GM21423 (cell line): Measurements from ENCODE around the gene KCTD1.
A peak's percentile ranks its signal among the peaks of the same experiment; 100 is the strongest.

Experiments used
- ATAC-seq: cut with Tn5 transposase; IDR thresholded peaks from one replicate; pipeline ENCODE4 v1.9.1; 2021; ENCODE audit warnings: mild to moderate bottlenecking, moderate library complexity; ENCODE audit not compliant: unreplicated experiment

KCTD1 gene

GRCh38 chr18:26487437-26487836 lies 60.9 kb downstream of the KCTD1 start:
- peak; percentile 87 for ATAC-seq

- ATAC-seq: no peak
Measured at GRCh38 chr18:26483633-26484032, 64.7 kb downstream of the KCTD1 start.

- no peak for ATAC-seq
Measured at GRCh38 chr18:26482569-26482968, 65.8 kb downstream of the KCTD1 start.

GRCh38 chr18:26480897-26481795 lies 67.2 kb downstream of the KCTD1 start:
- ATAC-seq: no peak

- no peak for ATAC-seq
Measured at GRCh38 chr18:26479681-26480079, 68.7 kb downstream of the KCTD1 start.

GRCh38 chr18:26479065-26479680 lies 69.2 kb downstream of the KCTD1 start:
- ATAC-seq: no peak

- no peak for ATAC-seq
Measured at GRCh38 chr18:26477828-26478466, 70.4 kb downstream of the KCTD1 start.

GRCh38 chr18:26476697-26477096 lies 71.7 kb downstream of the KCTD1 start:
- ATAC-seq: no peak

- ATAC-seq: no peak
Measured at GRCh38 chr18:26474542-26474941, 73.8 kb downstream of the KCTD1 start.

- no peak for ATAC-seq
Measured at GRCh38 chr18:26473672-26474071, 74.7 kb downstream of the KCTD1 start.

GRCh38 chr18:26471826-26472225 lies 76.5 kb downstream of the KCTD1 start:
- ATAC-seq: no peak

- ATAC-seq: no peak
Measured at GRCh38 chr18:26471027-26471426, 77.3 kb downstream of the KCTD1 start.

- ATAC-seq: peak; percentile 81
Measured at GRCh38 chr18:26470011-26470637, 78.2 kb downstream of the KCTD1 start.

- ATAC-seq: peak; percentile 58
Measured at GRCh38 chr18:26468931-26469340, 79.4 kb downstream of the KCTD1 start.

GRCh38 chr18:26466026-26466425 lies 82.3 kb downstream of the KCTD1 start:
- ATAC-seq: no peak

- ATAC-seq: no peak
Measured at GRCh38 chr18:26465431-26465830, 82.9 kb downstream of the KCTD1 start.

GRCh38 chr18:26464128-26465011 lies 84.0 kb downstream of the KCTD1 start:
- no peak for ATAC-seq

- no peak for ATAC-seq
Measured at GRCh38 chr18:26462355-26462754, 86.0 kb downstream of the KCTD1 start.

- no peak for ATAC-seq
Measured at GRCh38 chr18:26461405-26461804, 86.9 kb downstream of the KCTD1 start.

- ATAC-seq: peak; percentile 74
Measured at GRCh38 chr18:26460449-26461091, 87.8 kb downstream of the KCTD1 start.
